Pulmonary artery endothelial cell (primary cell): ENCODE measurements around the gene NAV2. TPM values are rescaled to one million over a fixed set of nuclear protein-coding genes. Genes with fewer than 3 reads are reported as not detected.
A peak's percentile ranks its signal among the peaks of the same experiment; 100 is the strongest.
"Not testable (repeated sequence)": the region's sequence is repeated elsewhere in the genome, so short reads cannot be mapped to it uniquely, and the experiment has no call there.

Experiments
- DNase-seq: peaks from one replicate; pipeline ENCODE4 v3.0.0-alpha.2; 2011; ENCODE audit warnings: low read depth, low spot score
- total RNA-seq: library from RNA; depleted of rRNA; stranded (reverse); fragments of >200 nt; gene quantifications from 2 replicates; pipeline ENCODE4 v1.2.3, GENCODE V29; 2014

The NAV2 gene
- total RNA-seq, 1 donor from 2014 or later = 9.5 TPM

- no peak for DNase-seq
These were observed 234.0 kb downstream of the NAV2 start for GRCh38 chr11:19946681-19947080.

GRCh38 chr11:19947537-19948114 lies 235.0 kb downstream of the NAV2 start:
- no peak for DNase-seq

- DNase-seq = no peak
These were observed 237.0 kb downstream of the NAV2 start for GRCh38 chr11:19949606-19950005.

GRCh38 chr11:19951558-19952115 lies 239.0 kb downstream of the NAV2 start:
- no peak for DNase-seq

GRCh38 chr11:19952116-19952605 lies 239.5 kb downstream of the NAV2 start:
- DNase-seq = peak; percentile 37

- no peak for DNase-seq
These were observed 240.3 kb downstream of the NAV2 start for GRCh38 chr11:19952911-19953310.

- no peak for DNase-seq
These were observed 240.7 kb downstream of the NAV2 start for GRCh38 chr11:19953336-19953735.

- no peak for DNase-seq
These were observed 241.3 kb downstream of the NAV2 start for GRCh38 chr11:19953909-19954308.

GRCh38 chr11:19954899-19955298 lies 242.3 kb downstream of the NAV2 start:
- no peak for DNase-seq

GRCh38 chr11:19955660-19956059 lies 243.0 kb downstream of the NAV2 start:
- no peak for DNase-seq

GRCh38 chr11:19956228-19956627 lies 243.6 kb downstream of the NAV2 start:
- DNase-seq = no peak

- no peak for DNase-seq
These were observed 244.8 kb downstream of the NAV2 start for GRCh38 chr11:19957294-19957943.

DNA sequence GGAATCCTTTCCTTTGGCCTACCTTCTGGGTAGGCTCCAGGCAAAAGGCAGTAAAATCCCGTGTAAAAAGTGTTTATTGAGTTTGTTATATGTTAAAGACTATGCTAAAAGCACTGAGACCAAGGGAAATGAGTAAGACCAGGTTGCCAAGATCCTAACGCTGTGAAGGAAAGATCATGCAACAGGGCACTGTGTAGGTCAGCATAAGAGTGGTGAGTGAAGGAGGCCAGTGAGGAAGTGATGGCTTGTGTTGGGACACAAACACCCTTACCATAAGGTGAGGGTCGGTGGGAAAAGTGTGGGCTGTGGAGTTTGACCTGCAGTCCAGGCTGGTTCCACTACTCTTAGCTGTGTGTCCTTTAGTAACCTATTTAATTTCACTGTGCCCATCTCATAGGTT lies 245.6 kb downstream of the NAV2 start:
- DNase-seq = peak; percentile 57

DNA sequence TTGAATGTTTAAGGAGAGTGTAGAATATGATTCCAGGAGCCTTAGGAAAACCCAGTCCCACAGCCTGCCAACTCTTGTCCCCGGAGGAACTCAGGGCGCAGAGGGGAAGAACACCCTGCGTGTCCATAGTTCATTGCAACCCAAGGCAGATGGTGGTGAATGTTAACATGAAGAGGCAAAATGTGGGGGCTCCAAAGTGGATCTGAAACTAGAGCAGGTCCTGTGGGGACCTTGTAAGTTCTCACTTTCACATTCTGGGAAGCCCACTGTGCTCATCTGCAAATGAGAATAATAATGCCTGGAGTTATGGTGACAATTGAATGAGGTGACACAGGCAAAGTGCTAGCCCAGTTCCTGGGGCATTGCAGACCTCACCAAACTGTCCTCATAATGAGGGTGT lies 246.6 kb downstream of the NAV2 start:
- no peak for DNase-seq

DNA sequence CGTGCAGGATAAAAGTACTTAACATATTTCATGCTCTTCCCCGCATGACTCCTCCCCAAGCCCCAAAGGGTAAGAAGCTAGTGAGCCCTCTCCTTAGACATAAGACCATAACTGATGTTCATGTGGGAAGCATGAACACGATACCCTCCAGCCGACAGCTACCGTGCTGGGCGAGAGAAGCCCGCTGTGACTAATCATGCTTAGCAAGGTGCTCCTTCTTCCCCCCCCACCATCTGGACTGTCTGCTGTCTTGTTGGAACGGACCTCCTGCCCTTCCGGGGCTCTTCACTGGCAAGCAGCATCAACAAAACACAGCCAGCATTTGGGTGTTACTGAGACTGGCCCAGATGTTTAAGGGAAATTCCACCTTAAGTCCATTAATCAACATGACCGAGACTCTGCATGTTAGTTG lies 247.0 kb downstream of the NAV2 start:
- DNase-seq = no peak

GRCh38 chr11:19960410-19960809 lies 247.8 kb downstream of the NAV2 start:
- DNase-seq = not testable (repeated sequence)

DNA sequence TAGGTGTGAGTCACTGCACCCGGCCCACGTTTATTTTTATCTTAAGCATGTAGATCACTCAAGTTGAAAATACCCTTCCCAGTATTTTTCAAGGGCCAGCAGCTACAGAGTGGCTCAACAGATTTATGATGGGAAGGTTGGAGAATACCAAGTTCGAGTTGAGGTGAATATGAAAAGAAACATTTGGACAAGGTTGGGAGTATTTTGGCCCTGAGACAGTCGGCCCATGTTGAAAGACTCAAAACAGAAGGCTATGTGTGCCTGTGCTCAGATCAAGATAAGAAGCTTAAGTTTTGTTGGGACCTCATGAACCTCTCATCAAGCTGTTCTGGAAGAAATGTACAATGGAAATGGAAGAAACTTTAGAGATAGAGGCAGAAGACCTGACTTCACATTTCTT lies 248.6 kb downstream of the NAV2 start:
- DNase-seq = no peak

DNA sequence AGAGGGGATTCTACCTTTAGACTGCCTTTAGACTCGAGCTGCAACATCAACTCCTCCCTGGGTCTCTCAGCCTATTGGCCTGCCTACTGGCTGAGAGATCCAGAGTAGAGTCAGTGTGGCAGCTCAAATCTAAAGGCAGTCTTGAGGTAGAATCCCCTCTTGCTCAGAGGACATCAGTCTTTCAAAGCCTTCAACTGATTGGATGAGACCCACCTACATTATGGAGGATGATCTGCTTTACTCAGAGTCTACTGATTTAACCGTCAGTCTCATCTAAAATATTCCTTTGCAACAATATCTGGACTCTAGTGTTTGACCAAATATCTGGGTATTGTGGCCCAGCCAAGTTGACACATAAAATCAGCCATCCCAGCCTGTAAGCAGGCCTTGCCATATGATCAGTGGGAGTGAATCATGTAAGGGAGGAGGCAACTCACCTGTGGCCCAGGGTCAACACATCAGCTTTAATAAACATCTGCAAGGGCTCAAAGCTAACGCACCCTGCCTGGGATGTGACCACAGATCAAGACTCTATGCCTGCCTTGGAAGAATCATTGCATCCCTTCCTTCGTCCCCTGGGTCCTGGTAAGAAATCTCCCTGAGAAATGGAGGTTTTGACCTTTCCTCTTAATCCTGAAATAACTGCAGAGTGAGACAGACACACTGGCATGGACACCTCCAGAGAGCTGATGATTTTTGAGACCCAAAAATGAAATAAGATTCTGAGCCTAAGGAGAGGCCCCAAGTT lies 249.6 kb downstream of the NAV2 start:
- DNase-seq = no peak

- DNase-seq = no peak
These were observed 250.2 kb downstream of the NAV2 start for GRCh38 chr11:19962801-19963175.

- no peak for DNase-seq
These were observed 251.2 kb downstream of the NAV2 start for GRCh38 chr11:19963697-19964387.

DNA sequence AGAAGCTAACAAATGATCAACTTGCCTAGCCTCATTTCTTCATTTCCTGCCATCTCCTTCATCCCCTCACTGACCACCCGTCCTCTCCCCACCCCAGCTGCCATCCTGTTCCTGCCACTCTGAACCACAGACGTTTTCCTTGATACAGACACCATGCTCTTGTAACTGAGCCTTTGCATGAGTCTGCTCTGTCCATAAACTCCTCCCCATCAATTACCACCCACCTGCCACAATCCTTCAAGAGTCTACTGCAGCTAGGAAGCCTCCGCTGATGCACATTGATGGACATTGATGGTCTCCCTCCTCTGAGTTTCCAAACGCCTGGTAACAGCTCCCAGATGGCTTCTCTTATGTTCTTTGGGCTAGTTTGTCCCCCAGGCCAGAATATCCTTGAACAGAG lies 253.8 kb downstream of the NAV2 start:
- DNase-seq = no peak

- no peak for DNase-seq
These were observed 254.3 kb downstream of the NAV2 start for GRCh38 chr11:19966927-19967326.
